GM12872 (cell line): Measurements from ENCODE around the gene ADAM23.

Source experiments
- TF ChIP-seq, protein P1 (sequence below): IDR thresholded peaks from 3 replicates; pipeline ENCODE4 v1.5.1; 2011; ENCODE audit warnings: low read depth, mild to moderate bottlenecking, low read length, moderate library complexity; ENCODE audit not compliant: insufficient read depth

Gene ADAM23

DNA sequence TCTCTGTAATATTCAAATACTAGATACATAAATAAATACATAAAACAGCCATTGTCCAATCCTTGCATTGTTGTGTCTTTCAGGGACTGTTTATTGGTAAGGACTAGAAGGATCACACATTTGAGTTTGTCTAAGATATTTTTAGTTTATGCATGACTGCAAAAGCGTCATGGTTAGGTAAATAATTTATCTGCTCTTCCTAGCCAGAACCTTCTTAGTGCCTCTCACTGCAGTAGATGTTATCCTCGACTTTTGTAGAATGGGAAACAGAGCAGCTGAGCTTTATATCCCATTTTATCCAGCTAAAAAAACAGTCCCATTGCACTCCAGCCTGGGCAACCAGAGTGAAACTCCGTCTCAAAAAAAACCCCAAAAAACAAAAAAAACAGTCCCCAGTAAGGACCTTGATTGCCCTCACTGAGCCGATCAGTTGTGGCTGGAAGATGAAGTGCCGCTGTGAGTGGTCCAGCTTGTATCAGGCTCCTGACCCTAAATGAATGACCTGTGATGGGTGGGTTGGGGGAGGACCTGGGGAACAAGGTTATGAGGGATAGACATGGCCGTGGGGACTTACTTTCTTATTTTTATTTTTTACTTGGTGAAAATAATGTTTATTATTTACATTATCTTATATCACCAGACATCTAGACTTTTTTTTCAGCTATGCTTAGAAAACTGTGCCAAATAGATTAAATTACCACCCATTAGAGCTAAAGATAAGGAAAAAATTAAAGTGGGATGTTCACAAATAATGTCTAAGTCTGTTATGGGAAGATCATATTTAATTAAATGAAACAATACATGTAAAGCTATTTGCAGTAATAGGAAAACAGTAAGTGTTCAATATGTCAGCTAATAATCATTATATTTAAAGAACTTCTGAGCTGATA is 10.9 kb upstream of the ADAM23 start:
- TF ChIP-seq, protein P1, sequence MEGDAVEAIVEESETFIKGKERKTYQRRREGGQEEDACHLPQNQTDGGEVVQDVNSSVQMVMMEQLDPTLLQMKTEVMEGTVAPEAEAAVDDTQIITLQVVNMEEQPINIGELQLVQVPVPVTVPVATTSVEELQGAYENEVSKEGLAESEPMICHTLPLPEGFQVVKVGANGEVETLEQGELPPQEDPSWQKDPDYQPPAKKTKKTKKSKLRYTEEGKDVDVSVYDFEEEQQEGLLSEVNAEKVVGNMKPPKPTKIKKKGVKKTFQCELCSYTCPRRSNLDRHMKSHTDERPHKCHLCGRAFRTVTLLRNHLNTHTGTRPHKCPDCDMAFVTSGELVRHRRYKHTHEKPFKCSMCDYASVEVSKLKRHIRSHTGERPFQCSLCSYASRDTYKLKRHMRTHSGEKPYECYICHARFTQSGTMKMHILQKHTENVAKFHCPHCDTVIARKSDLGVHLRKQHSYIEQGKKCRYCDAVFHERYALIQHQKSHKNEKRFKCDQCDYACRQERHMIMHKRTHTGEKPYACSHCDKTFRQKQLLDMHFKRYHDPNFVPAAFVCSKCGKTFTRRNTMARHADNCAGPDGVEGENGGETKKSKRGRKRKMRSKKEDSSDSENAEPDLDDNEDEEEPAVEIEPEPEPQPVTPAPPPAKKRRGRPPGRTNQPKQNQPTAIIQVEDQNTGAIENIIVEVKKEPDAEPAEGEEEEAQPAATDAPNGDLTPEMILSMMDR, result no peak

DNA sequence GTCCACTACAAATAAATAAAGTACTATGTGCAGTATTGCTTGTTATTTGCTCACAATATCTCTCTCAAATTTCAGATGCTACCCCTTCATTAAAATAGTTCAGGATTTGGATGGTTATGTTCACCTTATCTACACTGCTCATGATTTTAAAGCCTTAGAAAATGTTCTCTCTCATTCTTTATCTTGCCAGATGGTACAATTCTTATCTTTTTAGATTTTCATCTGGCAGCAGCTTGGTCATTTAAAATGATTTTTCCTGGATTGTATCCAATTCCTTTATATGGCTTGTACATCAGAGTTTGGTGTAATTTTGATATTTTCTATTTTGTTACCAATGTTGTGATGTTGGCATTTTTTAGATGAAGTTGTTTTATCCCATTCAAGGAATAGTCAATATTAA is 10.1 kb upstream of the ADAM23 start:
- TF ChIP-seq, protein P1, result no peak

DNA sequence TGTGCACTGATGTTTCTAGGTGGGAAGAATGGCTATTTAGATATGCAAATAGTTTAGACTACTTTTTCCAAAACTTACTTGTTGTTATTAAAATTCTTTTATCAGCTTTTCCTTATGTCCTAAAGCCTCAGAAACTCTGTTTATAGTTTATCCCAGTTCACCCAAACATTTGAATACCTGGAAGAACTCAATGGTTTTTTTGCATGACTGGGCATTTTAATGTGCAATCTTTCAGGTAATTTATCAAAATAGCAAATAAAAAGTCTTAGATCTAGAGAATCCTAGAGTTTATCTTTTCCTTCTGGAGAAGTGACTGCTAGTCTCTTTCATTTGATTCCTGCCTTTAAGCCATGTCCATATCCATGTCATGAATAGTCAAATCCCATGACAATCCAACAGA is 9.6 kb upstream of the ADAM23 start:
- TF ChIP-seq, protein P1, result no peak

DNA sequence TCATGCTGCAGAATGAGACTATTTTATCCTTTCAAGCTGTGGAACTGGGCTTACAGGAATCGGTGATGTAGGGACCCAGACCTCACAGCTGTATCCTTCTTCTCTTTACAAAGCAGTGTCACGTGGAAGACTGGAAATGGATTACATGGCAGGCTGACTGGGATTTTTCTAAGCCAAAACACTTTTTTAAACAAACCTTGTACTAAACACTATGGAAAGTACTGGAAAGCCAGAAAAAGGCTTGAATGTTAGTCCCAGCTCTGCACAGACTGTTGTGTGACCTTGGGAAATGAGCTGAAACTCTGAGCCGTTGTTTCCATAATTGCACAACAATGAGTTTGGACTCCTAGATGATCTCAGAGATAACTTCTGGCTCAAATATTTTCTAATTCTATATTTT is 7.6 kb upstream of the ADAM23 start:
- TF ChIP-seq, protein P1, result no peak

DNA sequence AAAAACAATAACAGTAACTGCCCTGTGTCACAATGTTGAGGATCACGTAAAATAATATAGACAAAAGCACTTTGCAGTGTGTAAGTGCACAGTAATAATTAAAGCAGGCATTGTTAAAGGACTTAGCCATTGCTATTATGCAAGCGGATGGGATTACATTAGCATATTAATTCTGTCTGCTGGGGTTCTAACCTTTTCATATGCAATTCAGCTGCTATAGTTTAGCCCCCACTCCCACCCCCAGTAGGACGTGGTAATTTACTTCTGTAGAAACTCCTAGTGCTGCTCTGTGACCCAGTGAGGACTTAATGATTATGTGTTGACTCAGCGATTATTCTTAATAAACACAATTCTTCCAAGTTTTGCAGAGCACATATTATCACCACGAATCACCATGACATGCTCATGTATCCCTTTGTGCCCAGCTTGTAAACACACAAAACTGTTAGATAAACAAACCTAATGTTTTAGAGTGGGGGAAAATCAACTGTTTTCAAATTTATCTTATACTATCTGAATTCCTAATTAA is 5.1 kb upstream of the ADAM23 start:
- TF ChIP-seq, protein P1, result no peak

DNA sequence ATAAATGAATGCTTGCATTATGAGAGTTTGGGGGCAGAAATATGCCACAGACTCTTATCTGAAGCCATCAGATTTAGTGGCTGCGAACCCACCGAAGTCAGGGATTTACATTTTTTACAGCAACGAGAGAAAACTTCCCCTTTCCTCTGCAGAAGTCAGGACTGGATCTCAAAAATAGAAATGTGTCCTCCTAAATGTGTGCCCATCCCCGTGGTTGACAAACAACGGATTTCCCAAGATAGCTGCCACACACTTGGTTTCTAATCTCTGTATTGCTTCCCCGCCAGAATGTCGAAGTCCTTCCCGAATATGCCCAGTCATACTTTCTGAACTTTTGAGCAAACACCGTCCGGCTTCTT is 879 bp upstream of the ADAM23 start:
- TF ChIP-seq, protein P1, result no peak

DNA sequence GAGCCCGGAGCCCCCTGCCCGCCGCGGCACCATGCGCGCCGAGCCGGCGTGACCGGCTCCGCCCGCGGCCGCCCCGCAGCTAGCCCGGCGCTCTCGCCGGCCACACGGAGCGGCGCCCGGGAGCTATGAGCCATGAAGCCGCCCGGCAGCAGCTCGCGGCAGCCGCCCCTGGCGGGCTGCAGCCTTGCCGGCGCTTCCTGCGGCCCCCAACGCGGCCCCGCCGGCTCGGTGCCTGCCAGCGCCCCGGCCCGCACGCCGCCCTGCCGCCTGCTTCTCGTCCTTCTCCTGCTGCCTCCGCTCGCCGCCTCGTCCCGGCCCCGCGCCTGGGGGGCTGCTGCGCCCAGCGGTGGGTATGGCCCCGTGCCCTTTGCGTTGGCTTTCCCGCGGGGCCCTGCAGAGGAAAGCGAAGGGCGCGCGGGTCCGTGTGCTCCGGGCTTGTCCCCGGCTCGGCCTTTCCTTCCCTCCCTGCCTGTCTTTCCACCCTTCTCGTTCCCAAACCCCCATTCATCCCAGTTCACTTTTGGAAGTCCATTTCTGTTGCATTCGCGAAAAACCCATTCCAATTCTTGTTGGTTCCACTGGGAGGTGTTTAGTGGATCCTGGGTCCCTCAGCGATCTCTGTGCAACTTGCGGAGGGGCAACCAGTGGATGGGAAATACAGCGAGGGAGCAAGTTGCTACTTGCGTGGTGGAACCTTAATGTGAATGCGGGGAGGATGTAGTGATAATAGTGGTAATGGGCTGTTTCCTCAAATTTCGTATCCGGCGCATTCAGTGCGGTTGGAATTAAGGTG is 599 bp downstream of the ADAM23 start:
- TF ChIP-seq, protein P1, result no peak
